ENCODE measurements around the gene UBAC1.

- TF ChIP-seq CTCF (IDR thresholded peaks at IDR 0.05) (no peak), POLR2A (IDR thresholded peaks at IDR 0.05) (no peak), EP300 (IDR thresholded peaks at IDR 0.05) (no peak)
Measured at GRCh38 chr9:135914921-135915320, 46.3 kb downstream of the UBAC1 start.
